ENCODE data around the gene FANCI.

GRCh38 chr15:89349206-89349558 lies 105.4 kb downstream of the FANCI start:
- TF ChIP-seq EZH2phosphoT487 (IDR thresholded peaks at IDR 0.05; ENCODE audit: unreplicated experiment) (no peak), CTCF (conservative IDR thresholded peaks at IDR 0.05; ENCODE audit: low read depth in 2 of 2) (no peak), POLR2AphosphoS5 (IDR thresholded peaks at IDR 0.05; ENCODE audit: low read depth) (no peak), EZH2 (IDR thresholded peaks at IDR 0.05; ENCODE audit: low read depth, unreplicated experiment) (no peak)
- TF ChIP-seq, protein P1, sequence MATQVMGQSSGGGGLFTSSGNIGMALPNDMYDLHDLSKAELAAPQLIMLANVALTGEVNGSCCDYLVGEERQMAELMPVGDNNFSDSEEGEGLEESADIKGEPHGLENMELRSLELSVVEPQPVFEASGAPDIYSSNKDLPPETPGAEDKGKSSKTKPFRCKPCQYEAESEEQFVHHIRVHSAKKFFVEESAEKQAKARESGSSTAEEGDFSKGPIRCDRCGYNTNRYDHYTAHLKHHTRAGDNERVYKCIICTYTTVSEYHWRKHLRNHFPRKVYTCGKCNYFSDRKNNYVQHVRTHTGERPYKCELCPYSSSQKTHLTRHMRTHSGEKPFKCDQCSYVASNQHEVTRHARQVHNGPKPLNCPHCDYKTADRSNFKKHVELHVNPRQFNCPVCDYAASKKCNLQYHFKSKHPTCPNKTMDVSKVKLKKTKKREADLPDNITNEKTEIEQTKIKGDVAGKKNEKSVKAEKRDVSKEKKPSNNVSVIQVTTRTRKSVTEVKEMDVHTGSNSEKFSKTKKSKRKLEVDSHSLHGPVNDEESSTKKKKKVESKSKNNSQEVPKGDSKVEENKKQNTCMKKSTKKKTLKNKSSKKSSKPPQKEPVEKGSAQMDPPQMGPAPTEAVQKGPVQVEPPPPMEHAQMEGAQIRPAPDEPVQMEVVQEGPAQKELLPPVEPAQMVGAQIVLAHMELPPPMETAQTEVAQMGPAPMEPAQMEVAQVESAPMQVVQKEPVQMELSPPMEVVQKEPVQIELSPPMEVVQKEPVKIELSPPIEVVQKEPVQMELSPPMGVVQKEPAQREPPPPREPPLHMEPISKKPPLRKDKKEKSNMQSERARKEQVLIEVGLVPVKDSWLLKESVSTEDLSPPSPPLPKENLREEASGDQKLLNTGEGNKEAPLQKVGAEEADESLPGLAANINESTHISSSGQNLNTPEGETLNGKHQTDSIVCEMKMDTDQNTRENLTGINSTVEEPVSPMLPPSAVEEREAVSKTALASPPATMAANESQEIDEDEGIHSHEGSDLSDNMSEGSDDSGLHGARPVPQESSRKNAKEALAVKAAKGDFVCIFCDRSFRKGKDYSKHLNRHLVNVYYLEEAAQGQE (IDR thresholded peaks at IDR 0.05; ENCODE audit: unreplicated experiment), result no peak

Data from GM23338 (cell line).